ENCODE data around the gene EXOC4. TPM values are rescaled to one million over a fixed set of nuclear protein-coding genes. Genes with fewer than 3 reads are reported as not detected.

The EXOC4 gene
- total and polyA plus RNA-seq, 2 donors (not counting 3 experiments of a cell fraction or from before 2014, with no cell fraction given): 20.3 to 73.1 TPM

DNA sequence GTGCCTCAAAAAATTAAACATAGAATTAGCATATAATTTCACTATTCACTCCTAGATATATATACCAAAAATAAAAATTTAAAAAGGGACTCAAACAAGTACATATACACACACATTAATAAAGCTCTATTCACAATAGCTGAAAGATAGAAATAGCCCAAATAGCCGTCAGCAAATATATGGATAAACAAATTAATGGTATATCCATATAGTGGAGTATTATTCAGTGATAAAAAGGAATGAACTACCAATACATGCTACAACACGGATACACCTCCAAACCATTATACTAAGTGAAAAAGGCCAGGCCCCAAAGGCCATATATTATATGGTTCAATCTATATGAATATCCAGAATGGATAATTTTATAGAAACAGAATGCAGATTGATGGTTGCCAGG is 459.7 kb downstream of the EXOC4 start:
- no peaks in the 10 kb centered on the region for H3K36me3 ChIP-seq (ENCODE audit: control insufficient read depth in 2 of 2, extremely low read depth in 1 of 2, insufficient read depth in 2 of 2, low read length in 2 of 2)
- H3K79me2 ChIP-seq (ENCODE audit: control insufficient read depth, insufficient read depth, low read length): no peaks in the 10 kb centered on the region
- ChIA-PET POLR2A (no interaction called here), CTCF (no interaction called here)
- BruUV-seq (replicated peaks): no TSS peak
- H3K9ac ChIP-seq (replicated peaks; ENCODE audit: extremely low read depth, insufficient read depth, low read length): no peak overlapping the region
- H3K27ac ChIP-seq (ENCODE audit: insufficient read depth, low read depth, low read length): no peak overlapping the region
- no peaks in the 10 kb centered on the region for H3K4me1 ChIP-seq (ENCODE audit: control insufficient read depth, extremely low read depth, insufficient read depth, low read length)
- H4K20me1 ChIP-seq (replicated peaks; ENCODE audit: control insufficient read depth, extremely low read depth, insufficient read depth, low read length): no peaks in the 10 kb centered on the region
- no peak overlapping the region for H3K4me3 ChIP-seq (replicated peaks in 1 of 3; ENCODE audit: insufficient read depth in 1 of 3, low read depth in 1 of 3, low read length in 3 of 3)
- DNase-seq (ENCODE audit: low read depth, low spot score) (no peak), FAIRE-seq (no peak)
- no peak overlapping the region for H2AFZ ChIP-seq (ENCODE audit: low read depth, low read length)
- H3K9me3 ChIP-seq (replicated peaks; ENCODE audit: control insufficient read depth, insufficient read depth, low read length): no peaks in the 10 kb centered on the region
- H3K27me3 ChIP-seq (ENCODE audit: control insufficient read depth in 2 of 2, insufficient read depth in 2 of 2, low read length in 2 of 2): no peaks in the 10 kb centered on the region
- no peak overlapping the region for H3K4me2 ChIP-seq (ENCODE audit: insufficient read depth, low read length)
- H3K9me1 ChIP-seq (replicated peaks; ENCODE audit: control insufficient read depth, extremely low read depth, insufficient read depth, low read length): no peaks in the 10 kb centered on the region
- dilution Hi-C loops (cut with MboI; ENCODE audit: extremely low pct_ligation_motif_present, low sequenced_read_pairs) (no loop called here), intact Hi-C loops (cut with micrococcal nuclease) (no loop called here)
- no peak for TF ChIP-seq GATA2 (IDR thresholded peaks at IDR 0.05; ENCODE audit: insufficient read depth, insufficient read length, low read depth, low read length)
- TF ChIP-seq MAX (IDR thresholded peaks at IDR 0.05; ENCODE audit: insufficient read depth, insufficient read length): no peak
- TF ChIP-seq JUN (IDR thresholded peaks at IDR 0.05; ENCODE audit: borderline replicate concordance, insufficient read depth, insufficient read length, low read depth): no peak
- no peak for TF ChIP-seq CTCF (IDR thresholded peaks at IDR 0.05; ENCODE audit: extremely low read depth in 1 of 2, insufficient read depth in 1 of 2, low read depth in 1 of 2, low read length in 2 of 2)
- TF ChIP-seq POLR2AphosphoS5 (IDR thresholded peaks at IDR 0.05; ENCODE audit: insufficient read depth, low read depth, low read length): no peak
- no peak for TF ChIP-seq FOS (IDR thresholded peaks at IDR 0.05; ENCODE audit: borderline replicate concordance, insufficient read depth, low read length)
- no peak for TF ChIP-seq MYC (IDR thresholded peaks at IDR 0.05; ENCODE audit: low read depth, low read length)
- TF ChIP-seq EZH2 (IDR thresholded peaks at IDR 0.05; ENCODE audit: borderline replicate concordance, low read depth, low read length, severe bottlenecking): no peak
- TF ChIP-seq POLR2A (IDR thresholded peaks at IDR 0.05; ENCODE audit: low read depth, low read length): no peak
